ENCODE measurements around the gene EBF3.

Gene EBF3

GRCh38 chr10:129865960-129866359, 98.1 kb downstream of the EBF3 start:
- no peak overlapping the region for H3K27ac ChIP-seq (ENCODE audit: insufficient read depth, low read length, poor library complexity, severe bottlenecking)
- H3K4me3 ChIP-seq (ENCODE audit: insufficient read depth, low read depth, low read length, poor library complexity, severe bottlenecking) = no peak overlapping the region
- H3K9me3 ChIP-seq (ENCODE audit: control insufficient read depth, low read length) = no peaks in the 10 kb centered on the region
- no peaks in the 10 kb centered on the region for H3K4me1 ChIP-seq (ENCODE audit: control insufficient read depth, insufficient read depth, low read length, poor library complexity, severe bottlenecking)
- no peaks in the 10 kb centered on the region for H3K27me3 ChIP-seq (replicated peaks; ENCODE audit: control insufficient read depth, insufficient read depth, low read length, poor library complexity, severe bottlenecking)
- no peak for DNase-seq
- H3K36me3 ChIP-seq (ENCODE audit: control insufficient read depth, insufficient read depth, low read length) = no peaks in the 10 kb centered on the region

GRCh38 chr10:129865413-129865812, 98.7 kb downstream of the EBF3 start:
- Histone ChIP-seq H3K9me3 (ENCODE audit: control insufficient read depth, low read length) (no peaks in the 10 kb centered on the region), H3K27ac (ENCODE audit: insufficient read depth, low read length, poor library complexity, severe bottlenecking) (no peak overlapping the region), H3K27me3 (replicated peaks; ENCODE audit: control insufficient read depth, insufficient read depth, low read length, poor library complexity, severe bottlenecking) (no peaks in the 10 kb centered on the region), H3K4me3 (ENCODE audit: insufficient read depth, low read depth, low read length, poor library complexity, severe bottlenecking) (no peak overlapping the region), H3K4me1 (ENCODE audit: control insufficient read depth, insufficient read depth, low read length, poor library complexity, severe bottlenecking) (no peaks in the 10 kb centered on the region), H3K36me3 (ENCODE audit: control insufficient read depth, insufficient read depth, low read length) (no peaks in the 10 kb centered on the region)
- DNase-seq = no peak

GRCh38 chr10:129864601-129865126, 99.4 kb downstream of the EBF3 start:
- no peak for DNase-seq
- Histone ChIP-seq H3K4me3 (ENCODE audit: insufficient read depth, low read depth, low read length, poor library complexity, severe bottlenecking) (no peak overlapping the region), H3K27me3 (replicated peaks; ENCODE audit: control insufficient read depth, insufficient read depth, low read length, poor library complexity, severe bottlenecking) (no peaks in the 10 kb centered on the region), H3K36me3 (ENCODE audit: control insufficient read depth, insufficient read depth, low read length) (no peaks in the 10 kb centered on the region), H3K27ac (ENCODE audit: insufficient read depth, low read length, poor library complexity, severe bottlenecking) (no peak overlapping the region), H3K9me3 (ENCODE audit: control insufficient read depth, low read length) (no peaks in the 10 kb centered on the region), H3K4me1 (ENCODE audit: control insufficient read depth, insufficient read depth, low read length, poor library complexity, severe bottlenecking) (no peaks in the 10 kb centered on the region)

DNA sequence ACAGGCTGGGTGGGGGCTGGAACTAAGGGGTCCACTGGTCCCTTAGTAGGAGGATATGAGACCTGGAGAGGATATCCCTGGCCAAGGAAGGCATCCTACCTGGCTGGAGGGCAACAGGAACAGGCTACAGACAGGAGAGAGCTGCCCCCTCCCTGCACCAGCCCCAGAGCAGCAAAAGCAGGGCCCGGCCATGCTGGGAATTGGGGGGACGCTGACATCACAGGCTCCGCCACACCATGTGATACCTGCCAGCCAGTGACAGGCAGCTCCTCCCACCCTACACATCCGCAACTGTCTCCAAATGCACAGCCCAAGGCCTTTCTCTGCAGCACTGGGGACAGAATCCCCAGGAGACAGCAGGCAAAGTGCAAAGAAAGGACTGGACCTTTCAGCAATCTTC, 100.0 kb downstream of the EBF3 start:
- Histone ChIP-seq H3K27me3 (replicated peaks; ENCODE audit: control insufficient read depth, insufficient read depth, low read length, poor library complexity, severe bottlenecking) (no peaks in the 10 kb centered on the region), H3K9me3 (ENCODE audit: control insufficient read depth, low read length) (no peaks in the 10 kb centered on the region), H3K27ac (ENCODE audit: insufficient read depth, low read length, poor library complexity, severe bottlenecking) (no peak overlapping the region), H3K4me3 (ENCODE audit: insufficient read depth, low read depth, low read length, poor library complexity, severe bottlenecking) (no peak overlapping the region), H3K36me3 (ENCODE audit: control insufficient read depth, insufficient read depth, low read length) (no peaks in the 10 kb centered on the region), H3K4me1 (ENCODE audit: control insufficient read depth, insufficient read depth, low read length, poor library complexity, severe bottlenecking) (no peaks in the 10 kb centered on the region)
- no peak for DNase-seq

- no peaks in the 10 kb centered on the region for H3K9me3 ChIP-seq (ENCODE audit: control insufficient read depth, low read length)
- no peaks in the 10 kb centered on the region for H3K27me3 ChIP-seq (replicated peaks; ENCODE audit: control insufficient read depth, insufficient read depth, low read length, poor library complexity, severe bottlenecking)
- no peaks in the 10 kb centered on the region for H3K4me1 ChIP-seq (ENCODE audit: control insufficient read depth, insufficient read depth, low read length, poor library complexity, severe bottlenecking)
- no peak overlapping the region for H3K27ac ChIP-seq (ENCODE audit: insufficient read depth, low read length, poor library complexity, severe bottlenecking)
- H3K36me3 ChIP-seq (ENCODE audit: control insufficient read depth, insufficient read depth, low read length) = no peaks in the 10 kb centered on the region
- no peak overlapping the region for H3K4me3 ChIP-seq (ENCODE audit: insufficient read depth, low read depth, low read length, poor library complexity, severe bottlenecking)
- DNase-seq = no peak
These were observed 100.8 kb downstream of the EBF3 start for GRCh38 chr10:129863201-129863663.

DNA sequence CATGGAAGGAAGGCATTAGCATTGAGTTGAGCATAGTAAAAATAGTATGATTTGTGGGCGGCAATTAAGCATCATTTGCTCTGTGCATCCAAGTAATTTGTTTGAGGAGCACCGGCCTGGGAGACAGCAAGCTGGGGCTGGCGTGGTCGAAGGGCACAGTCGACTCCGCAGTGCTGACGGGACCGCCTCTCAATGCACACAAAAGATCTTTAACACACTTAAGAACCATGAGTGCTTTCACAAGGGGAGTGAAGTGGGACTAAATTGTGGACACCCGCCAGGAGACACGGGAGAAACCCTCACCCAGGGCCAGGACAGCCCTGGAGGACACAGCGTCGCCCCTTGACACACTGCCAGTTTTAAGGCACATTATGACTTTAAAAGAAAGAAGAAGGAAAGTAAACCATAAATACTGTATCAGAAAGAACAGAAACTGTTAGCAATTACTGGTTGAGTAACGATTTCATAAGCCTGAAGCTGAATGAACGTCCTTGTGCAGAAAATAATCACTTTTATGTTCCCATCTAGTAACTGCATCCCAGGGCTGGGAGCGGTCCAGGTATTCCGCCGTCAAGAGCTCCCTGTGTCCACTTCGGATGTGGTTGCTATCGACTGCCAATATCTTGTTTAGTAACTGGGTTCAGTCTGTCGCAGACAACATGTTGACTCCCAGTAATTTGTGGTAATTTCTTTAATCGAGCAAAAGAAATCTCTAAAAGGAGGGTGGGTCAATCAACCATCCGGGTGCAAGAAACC, 102.1 kb downstream of the EBF3 start:
- H3K36me3 ChIP-seq (ENCODE audit: control insufficient read depth, insufficient read depth, low read length) = no peaks in the 10 kb centered on the region
- no peak for DNase-seq
- no peaks in the 10 kb centered on the region for H3K27me3 ChIP-seq (replicated peaks; ENCODE audit: control insufficient read depth, insufficient read depth, low read length, poor library complexity, severe bottlenecking)
- H3K27ac ChIP-seq (ENCODE audit: insufficient read depth, low read length, poor library complexity, severe bottlenecking) = no peak overlapping the region
- H3K9me3 ChIP-seq (ENCODE audit: control insufficient read depth, low read length) = no peaks in the 10 kb centered on the region
- no peak overlapping the region for H3K4me3 ChIP-seq (ENCODE audit: insufficient read depth, low read depth, low read length, poor library complexity, severe bottlenecking)
- H3K4me1 ChIP-seq (ENCODE audit: control insufficient read depth, insufficient read depth, low read length, poor library complexity, severe bottlenecking) = no peaks in the 10 kb centered on the region

- DNase-seq = no peak
- H3K4me3 ChIP-seq (ENCODE audit: insufficient read depth, low read depth, low read length, poor library complexity, severe bottlenecking) = no peak overlapping the region
- H3K27me3 ChIP-seq (replicated peaks; ENCODE audit: control insufficient read depth, insufficient read depth, low read length, poor library complexity, severe bottlenecking) = no peaks in the 10 kb centered on the region
- no peaks in the 10 kb centered on the region for H3K36me3 ChIP-seq (ENCODE audit: control insufficient read depth, insufficient read depth, low read length)
- H3K4me1 ChIP-seq (ENCODE audit: control insufficient read depth, insufficient read depth, low read length, poor library complexity, severe bottlenecking) = no peaks in the 10 kb centered on the region
- H3K27ac ChIP-seq (ENCODE audit: insufficient read depth, low read length, poor library complexity, severe bottlenecking) = no peak overlapping the region
- H3K9me3 ChIP-seq (ENCODE audit: control insufficient read depth, low read length) = no peaks in the 10 kb centered on the region
These were observed 103.7 kb downstream of the EBF3 start for GRCh38 chr10:129860396-129860795.

- no peak for DNase-seq
- no peaks in the 10 kb centered on the region for H3K4me1 ChIP-seq (ENCODE audit: control insufficient read depth, insufficient read depth, low read length, poor library complexity, severe bottlenecking)
- no peak overlapping the region for H3K4me3 ChIP-seq (ENCODE audit: insufficient read depth, low read depth, low read length, poor library complexity, severe bottlenecking)
- H3K9me3 ChIP-seq (ENCODE audit: control insufficient read depth, low read length) = no peaks in the 10 kb centered on the region
- H3K27ac ChIP-seq (ENCODE audit: insufficient read depth, low read length, poor library complexity, severe bottlenecking) = no peak overlapping the region
- no peaks in the 10 kb centered on the region for H3K36me3 ChIP-seq (ENCODE audit: control insufficient read depth, insufficient read depth, low read length)
- no peaks in the 10 kb centered on the region for H3K27me3 ChIP-seq (replicated peaks; ENCODE audit: control insufficient read depth, insufficient read depth, low read length, poor library complexity, severe bottlenecking)
These were observed 104.5 kb downstream of the EBF3 start for GRCh38 chr10:129859536-129859935.

DNA sequence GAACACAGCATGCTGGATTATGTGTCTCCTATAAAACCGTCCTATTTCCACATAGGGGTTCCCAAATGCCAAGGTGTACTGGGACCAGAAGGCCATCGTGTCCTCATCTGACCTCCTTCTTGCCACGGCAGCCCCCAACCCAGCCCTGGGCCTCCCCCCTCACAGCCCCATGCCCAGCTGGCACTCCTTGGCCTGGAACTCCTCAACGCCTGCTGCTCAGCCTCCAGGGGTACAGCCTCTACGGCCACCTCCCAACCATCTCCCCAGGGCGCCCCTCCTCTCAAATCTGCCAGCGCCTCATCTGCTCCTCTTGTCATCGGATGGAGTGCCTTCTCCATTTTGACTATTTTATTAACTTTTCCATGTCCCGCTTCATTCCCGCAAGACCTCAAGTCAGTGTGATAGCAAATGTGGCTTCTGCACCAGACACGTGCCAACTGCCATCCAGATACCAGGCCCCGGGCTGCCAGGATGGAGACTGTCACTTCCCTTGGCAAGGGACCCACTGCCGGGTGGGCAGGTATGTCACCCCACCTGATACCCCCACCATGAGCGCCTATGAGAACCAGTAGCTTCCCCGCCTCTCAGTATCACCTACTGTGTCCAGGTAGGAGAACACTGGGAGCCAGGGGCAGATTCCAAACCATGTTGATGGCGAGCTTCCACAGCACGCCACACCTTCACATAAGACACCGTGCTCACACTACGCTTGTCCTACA, 106.7 kb downstream of the EBF3 start:
- Histone ChIP-seq H3K27ac (ENCODE audit: insufficient read depth, low read length, poor library complexity, severe bottlenecking) (no peak overlapping the region), H3K4me1 (ENCODE audit: control insufficient read depth, insufficient read depth, low read length, poor library complexity, severe bottlenecking) (no peaks in the 10 kb centered on the region), H3K36me3 (ENCODE audit: control insufficient read depth, insufficient read depth, low read length) (no peaks in the 10 kb centered on the region), H3K27me3 (replicated peaks; ENCODE audit: control insufficient read depth, insufficient read depth, low read length, poor library complexity, severe bottlenecking) (no peaks in the 10 kb centered on the region), H3K4me3 (ENCODE audit: insufficient read depth, low read depth, low read length, poor library complexity, severe bottlenecking) (no peak overlapping the region), H3K9me3 (ENCODE audit: control insufficient read depth, low read length) (no peaks in the 10 kb centered on the region)
- no peak for DNase-seq

Data from effector memory CD4-positive, alpha-beta T cell (primary cell).